Measurements from ENCODE around the gene PDGFB. TPM values are rescaled to one million over a fixed set of nuclear protein-coding genes. Genes with fewer than 3 reads are reported as not detected.

Gene PDGFB
- total RNA-seq, 2 experiments from 2014 or later: 0.45 to 0.69 TPM

- CTCF ChIA-PET: no interaction called here
- no peak overlapping the region for H3K27ac ChIP-seq (ENCODE audit: low read depth in 1 of 2, low read length in 2 of 2)
- Mint-ChIP-seq H3K36me3 (ENCODE audit: low read depth) (no peaks in the 10 kb centered on the region), H3K27ac (no peak overlapping the region), H3K9me3 (no peaks in the 10 kb centered on the region), H3K4me1 (ENCODE audit: low read depth) (peaks cover 10% of the 10 kb centered on the region), H3K27me3 (no peaks in the 10 kb centered on the region), H3K4me3 (no peak overlapping the region)
- TF ChIP-seq, protein P1, sequence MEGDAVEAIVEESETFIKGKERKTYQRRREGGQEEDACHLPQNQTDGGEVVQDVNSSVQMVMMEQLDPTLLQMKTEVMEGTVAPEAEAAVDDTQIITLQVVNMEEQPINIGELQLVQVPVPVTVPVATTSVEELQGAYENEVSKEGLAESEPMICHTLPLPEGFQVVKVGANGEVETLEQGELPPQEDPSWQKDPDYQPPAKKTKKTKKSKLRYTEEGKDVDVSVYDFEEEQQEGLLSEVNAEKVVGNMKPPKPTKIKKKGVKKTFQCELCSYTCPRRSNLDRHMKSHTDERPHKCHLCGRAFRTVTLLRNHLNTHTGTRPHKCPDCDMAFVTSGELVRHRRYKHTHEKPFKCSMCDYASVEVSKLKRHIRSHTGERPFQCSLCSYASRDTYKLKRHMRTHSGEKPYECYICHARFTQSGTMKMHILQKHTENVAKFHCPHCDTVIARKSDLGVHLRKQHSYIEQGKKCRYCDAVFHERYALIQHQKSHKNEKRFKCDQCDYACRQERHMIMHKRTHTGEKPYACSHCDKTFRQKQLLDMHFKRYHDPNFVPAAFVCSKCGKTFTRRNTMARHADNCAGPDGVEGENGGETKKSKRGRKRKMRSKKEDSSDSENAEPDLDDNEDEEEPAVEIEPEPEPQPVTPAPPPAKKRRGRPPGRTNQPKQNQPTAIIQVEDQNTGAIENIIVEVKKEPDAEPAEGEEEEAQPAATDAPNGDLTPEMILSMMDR (IDR thresholded peaks at IDR 0.05): no peak
- H3K9me3 ChIP-seq (ENCODE audit: control insufficient read depth in 1 of 2, insufficient read depth in 1 of 2, low read length in 2 of 2): peaks cover 0 to 25% of the 10 kb centered on the region in 2 experiments
- H3K36me3 ChIP-seq (ENCODE audit: insufficient read depth, low read length): no peaks in the 10 kb centered on the region
- H3K4me3 ChIP-seq (ENCODE audit: low read length): no peak overlapping the region
- H3K4me1 ChIP-seq (ENCODE audit: insufficient read depth, low read length): peaks cover 14% of the 10 kb centered on the region
- POLR2A ChIA-PET: no interaction called here
- intact Hi-C loops (cut with DNase I, micrococcal nuclease): no loop called here
- ATAC-seq (ENCODE audit: poor library complexity) (no peak), DNase-seq (no peak)
- H3K27me3 ChIP-seq (ENCODE audit: control insufficient read depth in 1 of 2, insufficient read depth in 2 of 2, low read length in 2 of 2): no peaks in the 10 kb centered on the region
These were observed 62.2 kb downstream of the PDGFB start for GRCh38 chr22:39182478-39183030.

DNA sequence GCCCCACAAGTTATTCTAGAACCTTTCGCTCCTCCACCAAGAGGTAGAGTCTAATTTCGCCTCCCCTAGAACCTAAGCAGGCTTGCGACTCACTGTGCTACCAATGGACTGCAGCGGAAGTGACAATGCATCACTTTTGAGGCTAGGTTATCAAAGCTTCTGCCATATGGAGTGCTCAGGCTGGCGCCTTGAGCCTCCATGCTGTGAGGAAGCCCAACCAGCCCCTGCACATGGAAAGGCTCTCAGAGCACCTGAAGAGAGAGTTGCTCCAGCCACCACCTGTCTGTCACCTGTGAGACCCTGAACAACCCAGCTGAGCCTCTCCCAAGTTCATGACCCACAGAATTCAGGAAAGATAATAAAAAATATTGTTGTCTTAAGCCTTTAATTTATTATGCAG is 63.0 kb downstream of the PDGFB start:
- CTCF ChIA-PET: no interaction called here
- no peaks in the 10 kb centered on the region for H3K27me3 ChIP-seq (ENCODE audit: control insufficient read depth in 1 of 2, insufficient read depth in 2 of 2, low read length in 2 of 2)
- H3K4me3 ChIP-seq (ENCODE audit: low read length): no peak overlapping the region
- Mint-ChIP-seq H3K9me3 (no peaks in the 10 kb centered on the region), H3K27me3 (no peaks in the 10 kb centered on the region), H3K4me3 (no peak overlapping the region), H3K4me1 (ENCODE audit: low read depth) (peaks cover 12% of the 10 kb centered on the region), H3K36me3 (ENCODE audit: low read depth) (no peaks in the 10 kb centered on the region), H3K27ac (no peak overlapping the region)
- TF ChIP-seq, protein P1 (IDR thresholded peaks at IDR 0.05): no peak
- H3K36me3 ChIP-seq (ENCODE audit: insufficient read depth, low read length): no peaks in the 10 kb centered on the region
- H3K27ac ChIP-seq (ENCODE audit: low read depth in 1 of 2, low read length in 2 of 2): no peak overlapping the region
- intact Hi-C loops (cut with DNase I, micrococcal nuclease): no loop called here
- H3K4me1 ChIP-seq (ENCODE audit: insufficient read depth, low read length): peaks cover 22% of the 10 kb centered on the region
- no peak for DNase-seq
- POLR2A ChIA-PET: no interaction called here
- H3K9me3 ChIP-seq (ENCODE audit: control insufficient read depth in 1 of 2, insufficient read depth in 1 of 2, low read length in 2 of 2): peaks cover 0 to 25% of the 10 kb centered on the region in 2 experiments
- no peak for ATAC-seq (ENCODE audit: poor library complexity)

DNA sequence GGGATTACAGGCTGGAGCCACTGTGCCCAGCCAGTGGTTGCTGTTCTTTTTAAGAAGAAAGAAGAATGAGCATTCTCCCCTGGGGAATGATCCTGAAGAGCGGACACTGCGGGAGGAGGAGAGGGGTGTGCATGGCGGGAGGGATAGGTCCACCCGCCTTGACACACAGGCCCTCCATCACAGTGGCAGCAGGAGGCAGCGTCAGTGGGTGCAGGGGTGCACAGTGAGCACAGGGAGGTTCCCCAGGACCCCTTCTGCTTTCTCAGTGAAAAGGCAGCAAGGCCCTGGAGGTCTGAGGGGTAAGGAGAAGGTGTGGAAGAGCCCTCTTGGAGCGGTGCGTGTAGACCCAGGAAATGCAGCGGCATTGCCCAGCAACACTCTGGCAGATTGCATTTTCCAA is 63.4 kb downstream of the PDGFB start:
- no peak overlapping the region for H3K4me3 Mint-ChIP-seq
- H3K4me1 Mint-ChIP-seq (ENCODE audit: low read depth): peaks cover 12% of the 10 kb centered on the region
- H3K4me1 ChIP-seq (ENCODE audit: insufficient read depth, low read length): peaks cover 24% of the 10 kb centered on the region
- H3K9me3 ChIP-seq (ENCODE audit: control insufficient read depth in 1 of 2, insufficient read depth in 1 of 2, low read length in 2 of 2): peaks cover 0 to 25% of the 10 kb centered on the region in 2 experiments
- no peaks in the 10 kb centered on the region for H3K27me3 Mint-ChIP-seq
- intact Hi-C loops (cut with DNase I, micrococcal nuclease): no loop called here
- no peak overlapping the region for H3K27ac ChIP-seq (ENCODE audit: low read depth in 1 of 2, low read length in 2 of 2)
- H3K4me3 ChIP-seq (ENCODE audit: low read length): no peak overlapping the region
- no peak for DNase-seq
- no peaks in the 10 kb centered on the region for H3K36me3 ChIP-seq (ENCODE audit: insufficient read depth, low read length)
- no peaks in the 10 kb centered on the region for H3K9me3 Mint-ChIP-seq
- TF ChIP-seq, protein P1 (IDR thresholded peaks at IDR 0.05): no peak
- POLR2A ChIA-PET: no interaction called here
- H3K36me3 Mint-ChIP-seq (ENCODE audit: low read depth): no peaks in the 10 kb centered on the region
- no peak for ATAC-seq (ENCODE audit: poor library complexity)
- CTCF ChIA-PET: no interaction called here
- no peaks in the 10 kb centered on the region for H3K27me3 ChIP-seq (ENCODE audit: control insufficient read depth in 1 of 2, insufficient read depth in 2 of 2, low read length in 2 of 2)
- H3K27ac Mint-ChIP-seq: no peak overlapping the region

Measured in CD4-positive, alpha-beta T cell (primary cell).